GM21717 (cell line): ENCODE data around the gene BCLAF1.
"Not testable (repeated sequence)": the region's sequence is repeated elsewhere in the genome, so short reads cannot be mapped to it uniquely, and the experiment has no call there.

Source experiments
- ATAC-seq: cut with Tn5 transposase; IDR thresholded peaks from one replicate; pipeline ENCODE4 v1.9.1; 2021; ENCODE audit warnings: mild to moderate bottlenecking, moderate library complexity; ENCODE audit not compliant: unreplicated experiment

Gene BCLAF1

GRCh38 chr6:136250686-136251008 lies 39.0 kb downstream of the BCLAF1 start:
- peak; percentile 12 for ATAC-seq

DNA sequence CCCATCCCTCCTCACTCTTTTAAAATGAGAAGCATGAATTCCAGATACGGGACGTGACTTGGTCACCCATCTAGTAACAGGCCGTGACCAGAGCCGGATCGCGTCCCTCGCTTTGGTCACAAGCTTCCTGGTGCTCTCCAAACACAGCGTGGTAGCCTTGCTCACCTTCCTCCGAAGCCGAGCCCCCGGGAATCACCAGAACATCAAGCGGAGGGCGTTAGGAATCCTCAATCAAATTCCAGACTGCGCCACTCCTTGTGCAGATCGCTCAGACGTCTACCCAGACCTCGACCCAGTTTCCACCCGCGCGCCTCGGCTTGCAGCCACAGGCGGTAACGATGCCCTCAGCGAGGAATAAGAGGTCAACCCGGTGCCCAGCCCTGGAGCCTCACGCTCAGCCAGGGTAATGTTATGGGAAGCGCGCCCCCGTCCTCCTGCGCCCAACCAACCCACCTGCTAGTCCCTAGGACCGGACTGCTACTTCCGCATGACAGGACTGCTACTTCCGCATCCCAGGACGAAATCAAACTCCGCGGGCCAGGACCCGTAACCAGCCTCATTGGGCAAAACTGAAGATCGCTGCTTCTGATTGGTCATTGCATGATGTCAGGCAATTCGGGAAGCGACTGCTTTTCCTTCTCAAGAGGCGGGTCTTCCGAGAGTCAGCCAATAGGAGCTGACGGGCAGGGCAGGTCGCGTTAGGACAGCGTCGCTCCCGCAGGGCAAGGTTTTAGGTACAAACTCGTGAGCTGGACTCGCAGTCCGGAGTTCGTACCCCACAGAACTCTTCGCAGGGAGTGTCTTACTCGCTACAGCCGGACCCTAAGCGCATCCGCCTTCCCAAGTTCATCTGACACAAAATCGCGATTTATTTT lies 39.6 kb downstream of the BCLAF1 start, which contains the start of gene MTFR2:
MTFR2 (minus strand) TSS at position 501 of the 875 bp plus-strand sequence. CDS start 1,212 bp downstream, outside the sequence.
- peak; percentile 99 for ATAC-seq

DNA sequence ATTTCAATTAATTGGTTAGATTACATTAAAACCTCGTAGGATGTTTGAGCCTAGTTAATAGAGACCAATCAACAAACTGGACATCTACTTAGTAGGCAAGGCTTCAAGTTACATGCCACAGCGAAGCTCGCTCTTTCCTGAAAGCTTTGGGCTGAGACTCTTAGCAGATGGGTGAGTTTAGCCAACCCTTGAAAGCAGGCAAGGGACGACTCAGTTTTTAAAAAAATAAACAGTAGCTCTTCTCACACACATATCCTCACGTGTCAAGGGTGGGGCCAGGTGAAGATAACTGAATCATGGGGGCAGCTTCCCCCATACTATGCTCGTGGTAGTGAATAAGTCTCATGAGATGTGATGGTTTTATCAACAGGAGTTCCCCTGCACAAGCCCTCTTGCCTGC lies 40.3 kb downstream of the BCLAF1 start:
- no peak for ATAC-seq

DNA sequence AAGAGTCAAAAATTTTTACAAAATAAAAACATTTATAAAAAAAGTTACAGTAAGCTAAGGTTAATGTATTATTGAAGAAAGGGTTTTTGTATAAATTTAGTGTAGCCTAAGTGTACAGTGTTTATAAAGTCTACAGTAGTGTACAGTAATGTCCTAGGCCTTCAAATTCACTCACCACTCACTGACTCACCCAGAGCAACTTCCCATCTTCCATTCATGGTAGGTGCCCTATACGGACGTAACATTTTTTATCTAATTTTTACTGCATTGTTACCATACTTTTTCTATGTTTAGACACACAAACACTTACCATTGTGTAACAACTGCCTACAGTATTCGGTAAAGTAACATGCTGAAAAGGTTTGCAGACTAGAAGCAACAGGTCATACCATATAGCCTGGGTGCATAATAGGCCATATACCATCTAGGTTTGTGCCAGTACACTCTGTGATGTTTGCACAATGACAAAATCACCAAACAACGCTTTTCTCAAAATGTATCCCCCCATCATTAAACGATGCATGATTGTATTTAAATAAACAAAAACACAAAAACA lies 45.5 kb downstream of the BCLAF1 start:
- no peak for ATAC-seq

DNA sequence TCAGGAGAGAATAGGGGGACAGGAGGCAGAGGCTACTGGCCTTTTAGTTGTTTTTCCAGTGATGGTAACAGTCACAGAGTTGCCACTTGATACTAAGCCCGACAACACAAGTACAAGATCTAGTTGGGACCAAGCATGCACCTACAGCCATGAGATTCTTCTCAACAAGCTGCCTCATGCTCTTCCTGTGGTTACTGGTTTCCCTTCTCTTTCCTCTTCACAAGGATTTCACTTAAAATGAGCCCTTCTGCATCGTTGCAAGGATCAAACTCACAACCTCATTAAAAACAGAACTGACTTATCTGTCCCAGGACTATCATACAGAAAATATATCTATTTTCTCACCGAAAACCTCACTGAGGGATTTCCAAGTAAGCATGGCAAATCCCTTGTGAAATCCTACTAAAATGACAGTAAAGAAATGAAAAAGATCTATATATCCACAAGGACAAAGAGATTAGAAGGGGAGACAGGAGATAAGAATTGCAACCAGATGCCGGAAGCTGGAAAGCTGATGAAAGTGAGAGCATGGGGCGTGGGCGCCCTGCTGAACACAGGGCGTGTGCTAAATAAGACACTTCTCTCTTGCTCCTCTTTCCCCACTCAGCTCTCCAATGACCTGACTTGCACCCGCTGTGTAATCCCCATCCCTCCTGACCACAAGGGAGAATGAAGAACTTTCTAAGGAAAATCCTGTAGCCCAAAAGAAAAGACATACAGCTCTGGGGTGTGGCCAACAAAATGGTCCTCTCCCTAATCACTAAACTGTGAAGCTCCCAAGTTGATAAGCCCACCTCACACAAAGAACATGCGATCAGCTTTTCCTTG lies 53.0 kb downstream of the BCLAF1 start:
- no peak for ATAC-seq

GRCh38 chr6:136235233-136235564 lies 54.4 kb downstream of the BCLAF1 start:
- ATAC-seq: no peak

DNA sequence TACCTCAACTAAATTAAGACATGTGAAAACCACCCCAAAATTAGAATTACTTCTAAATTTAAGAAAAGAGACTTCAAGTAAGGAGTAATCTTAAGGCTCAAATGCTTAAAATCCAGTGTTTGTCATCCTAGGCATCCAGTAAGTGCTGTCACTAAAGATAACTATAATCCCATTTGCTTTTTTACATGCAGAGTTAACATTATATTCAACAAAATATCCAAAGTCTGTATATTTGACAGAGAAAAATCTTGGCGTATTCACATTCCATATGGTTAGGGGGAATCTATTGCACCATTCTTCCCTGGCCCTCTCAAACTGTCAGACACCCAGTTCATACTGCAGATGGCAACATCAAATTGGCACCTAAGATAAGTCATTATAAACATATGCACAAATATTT lies 56.9 kb downstream of the BCLAF1 start:
- no peak for ATAC-seq

- ATAC-seq: no peak
Observed at GRCh38 chr6:136230219-136230853, 59.3 kb downstream of the BCLAF1 start.

GRCh38 chr6:136228814-136229213 lies 60.8 kb downstream of the BCLAF1 start:
- ATAC-seq: peak; percentile 56

GRCh38 chr6:136226674-136227377 lies 62.8 kb downstream of the BCLAF1 start:
- ATAC-seq: peak; percentile 25

DNA sequence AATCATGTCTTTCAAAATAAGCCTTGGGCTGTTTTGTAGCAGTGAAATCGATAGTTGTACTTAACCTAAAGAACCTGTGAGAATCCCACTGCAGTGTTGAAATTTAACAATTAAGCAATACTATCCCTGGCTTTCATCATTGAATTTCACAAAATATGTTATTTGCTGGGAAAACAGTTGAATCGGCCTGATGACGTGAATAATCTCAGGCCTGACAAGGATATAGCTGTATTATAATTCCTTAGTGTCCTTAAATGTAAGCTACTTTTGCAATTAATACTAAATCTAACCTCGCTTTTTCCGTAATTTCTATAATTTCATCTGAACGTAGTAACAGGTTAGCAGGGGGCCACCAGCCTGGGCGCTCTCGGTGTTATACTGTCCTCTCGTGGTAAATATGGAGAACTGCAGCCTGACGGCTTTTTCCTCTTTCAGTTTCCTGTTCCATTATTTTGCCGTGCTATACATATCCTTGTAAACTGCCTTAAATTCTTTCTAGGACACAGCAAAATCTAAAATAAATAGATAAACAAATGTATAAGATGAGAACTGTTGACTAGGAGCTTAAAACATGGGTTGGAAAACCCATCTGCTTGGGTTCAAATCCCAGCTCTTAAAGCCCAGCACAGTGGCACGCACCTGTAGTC lies 63.5 kb downstream of the BCLAF1 start:
- ATAC-seq: peak; percentile 75

GRCh38 chr6:136225496-136225895 lies 64.2 kb downstream of the BCLAF1 start:
- no peak for ATAC-seq

DNA sequence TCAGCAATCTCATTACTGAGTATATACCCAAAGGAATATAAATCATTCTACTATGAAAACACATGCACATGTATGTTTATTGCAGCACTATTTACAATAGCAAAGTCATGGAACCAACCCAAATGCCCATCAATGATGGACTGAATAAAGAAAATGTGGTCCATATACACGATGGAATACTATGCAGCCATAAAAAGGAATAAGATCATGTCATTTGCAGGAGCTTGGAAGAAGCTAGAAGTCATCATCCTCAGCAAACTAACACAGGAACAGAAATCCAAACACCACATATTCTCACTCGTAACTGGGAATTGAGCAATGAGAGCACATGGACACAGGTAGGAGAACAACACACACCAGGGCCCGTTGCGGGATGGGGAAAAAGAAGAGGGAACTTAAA lies 64.7 kb downstream of the BCLAF1 start:
- not testable (repeated sequence) for ATAC-seq

GRCh38 chr6:136216503-136217401 lies 72.9 kb downstream of the BCLAF1 start:
- ATAC-seq: no peak

DNA sequence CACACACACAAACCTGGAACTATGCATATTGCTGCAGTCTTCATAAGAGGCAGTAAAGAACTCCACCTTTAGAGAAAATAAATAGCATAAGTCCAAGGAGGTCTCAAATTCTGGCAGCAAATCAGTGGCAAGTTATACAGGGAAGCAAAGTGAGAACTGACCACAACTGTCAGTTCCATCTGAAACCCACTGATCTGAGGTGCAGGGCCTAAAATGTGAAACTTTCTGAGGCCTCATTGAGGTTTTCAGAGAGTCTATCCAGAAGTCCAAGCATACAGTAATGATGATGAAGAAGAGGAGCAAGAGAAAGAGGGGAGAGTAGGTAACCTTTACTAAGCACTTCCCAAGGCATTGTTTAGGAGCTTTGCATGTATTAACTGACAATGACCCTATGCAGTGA lies 75.8 kb downstream of the BCLAF1 start:
- ATAC-seq: no peak

- ATAC-seq: no peak
Observed at GRCh38 chr6:136213012-136213539, 76.6 kb downstream of the BCLAF1 start.

- ATAC-seq: no peak
Observed at GRCh38 chr6:136212608-136213007, 77.0 kb downstream of the BCLAF1 start.

DNA sequence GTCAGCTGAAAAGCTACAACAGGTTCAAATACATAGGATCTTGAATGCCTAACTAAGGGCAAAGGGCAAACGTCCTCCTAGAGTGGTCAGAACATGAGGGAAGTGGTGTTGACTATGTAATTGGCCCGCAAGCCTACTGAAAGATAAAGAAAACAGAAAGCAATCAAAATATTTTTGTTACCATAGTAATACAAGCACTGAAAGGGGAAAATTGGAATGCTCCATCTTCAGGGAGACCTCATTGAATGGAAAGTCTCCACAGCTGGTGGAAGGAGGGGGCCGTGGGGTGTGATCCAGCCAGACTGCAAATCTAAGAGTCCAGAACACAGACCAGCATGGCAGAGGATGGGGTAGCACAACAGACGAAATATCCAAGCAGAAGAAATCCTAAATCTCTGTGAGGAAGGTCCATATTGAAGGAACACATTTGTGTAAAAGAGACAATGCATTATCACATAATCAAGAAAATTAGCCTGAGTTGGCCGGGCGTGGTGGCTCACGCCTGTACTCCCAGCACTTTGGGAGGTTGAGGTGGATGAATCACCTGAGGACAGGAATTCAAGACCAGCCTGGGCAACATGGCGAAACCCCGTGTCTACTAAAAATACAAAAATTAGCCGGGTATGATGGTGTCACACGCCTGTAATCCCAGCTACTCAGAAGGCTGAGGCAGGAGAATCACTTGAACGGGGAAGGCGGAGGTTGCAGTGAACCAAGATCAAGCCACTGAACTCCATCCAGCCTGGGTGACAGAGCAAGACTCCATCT lies 79.1 kb downstream of the BCLAF1 start:
- ATAC-seq: no peak
